GM12891 (cell line): ENCODE data around the gene POU2AF1. TPM values are rescaled to one million over a fixed set of nuclear protein-coding genes. Genes with fewer than 3 reads are reported as not detected.

ENCODE experiments used
- DNase-seq: peaks from one replicate; pipeline ENCODE4 v3.0.0; 2011; ENCODE audit warnings: low spot score; ENCODE audit not compliant: insufficient read length
- FAIRE-seq: peaks from 2 replicates; lab custom pipeline; 2011; peaks lifted over from hg19 to GRCh38; lab: Jason Lieb, UNC
- PAX5 ChIP-seq: IDR thresholded peaks from 2 replicates; pipeline ENCODE4 v1.6.1; 2011; ENCODE audit warnings: low read length, moderate library complexity, mild to moderate bottlenecking; ENCODE audit not compliant: insufficient read depth, severe bottlenecking
- POLR2A ChIP-seq: IDR thresholded peaks from 2 replicates; pipeline ENCODE4 v1.6.1; 2011; ENCODE audit warnings: low read depth, low read length, control low read depth
- POLR2AphosphoS5 ChIP-seq: IDR thresholded peaks from 2 replicates; pipeline ENCODE4 v1.6.1; 2011; ENCODE audit warnings: low read depth, low read length, control low read depth
- POU2F2 ChIP-seq: IDR thresholded peaks from 2 replicates; pipeline ENCODE4 v1.6.1; 2011; ENCODE audit warnings: low read depth, mild to moderate bottlenecking, control low read depth, low read length, moderate library complexity
- SPI1 ChIP-seq: IDR thresholded peaks from 2 replicates; pipeline ENCODE4 v1.6.1; 2011; ENCODE audit warnings: low read depth, low read length, control low read depth
- TAF1 ChIP-seq: IDR thresholded peaks from 2 replicates; pipeline ENCODE4 v1.6.1; 2011; ENCODE audit warnings: low read depth, low read length, control low read depth
- polyA plus RNA-seq: library from polyadenylated mRNA; unstranded; fragments of >200 nt; gene quantifications from one replicate; pipeline ENCODE4 v1.2.1, GENCODE V29; 2012; ENCODE audit warnings: low read depth, missing spikeins, inconsistent platforms; ENCODE audit not compliant: missing spikeins

Gene POU2AF1, protein sequence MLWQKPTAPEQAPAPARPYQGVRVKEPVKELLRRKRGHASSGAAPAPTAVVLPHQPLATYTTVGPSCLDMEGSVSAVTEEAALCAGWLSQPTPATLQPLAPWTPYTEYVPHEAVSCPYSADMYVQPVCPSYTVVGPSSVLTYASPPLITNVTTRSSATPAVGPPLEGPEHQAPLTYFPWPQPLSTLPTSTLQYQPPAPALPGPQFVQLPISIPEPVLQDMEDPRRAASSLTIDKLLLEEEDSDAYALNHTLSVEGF
- polyA plus RNA-seq, result 136 TPM

DNA sequence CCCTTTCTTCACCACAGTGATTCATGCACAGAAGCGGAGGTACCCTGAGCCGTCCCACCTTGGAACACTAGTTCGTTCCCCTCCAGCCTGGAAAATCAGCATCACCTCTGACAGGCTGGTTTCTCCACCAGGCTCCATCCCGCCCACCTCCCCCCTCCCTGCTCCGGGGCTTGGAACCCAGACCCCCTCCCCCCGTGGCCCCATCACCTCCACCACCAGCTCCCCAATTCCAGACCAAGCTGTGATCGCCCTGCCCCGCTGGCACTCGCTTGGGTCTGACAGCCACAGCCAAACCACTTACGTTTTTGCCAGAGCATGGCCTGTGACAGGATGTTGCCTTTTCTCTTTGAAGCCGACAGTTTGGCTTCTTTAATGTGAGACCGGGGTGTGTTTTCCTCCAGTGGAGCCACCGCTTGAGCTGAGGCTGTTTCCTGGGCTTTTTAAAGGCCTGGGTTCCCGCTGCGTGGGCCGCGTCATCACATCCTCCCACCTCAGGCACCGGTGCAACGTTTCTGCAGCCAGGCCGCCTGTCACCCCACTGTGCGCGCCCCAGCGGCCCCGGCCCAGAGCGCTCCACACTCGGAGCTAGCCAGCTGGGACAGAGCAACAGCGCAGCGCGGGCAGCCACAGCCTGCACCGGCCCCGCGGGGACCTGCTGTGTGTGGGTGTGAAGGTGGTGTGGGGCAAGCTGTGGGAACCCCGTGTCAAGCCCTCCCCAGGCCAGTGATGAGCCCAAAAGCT is at the start of gene POU2AF1:
Gene POU2AF1, minus strand, starts transcription at position 415 of the 741 bp plus-strand sequence. Its CDS starts 98 bp downstream, at position 317.
- peak; percentile 96 for FAIRE-seq
- peak; percentile 50 for DNase-seq
- TF ChIP-seq POLR2AphosphoS5, result peak; percentile 87
- no peak for TF ChIP-seq SPI1
- TF ChIP-seq POLR2A, result peak; percentile 80
- TF ChIP-seq PAX5, result no peak
- peak; percentile 74; the same call in 1 of the 2 replicates for TF ChIP-seq POU2F2
- no peak; the same call in none of the 2 replicates for TF ChIP-seq TAF1

DNA sequence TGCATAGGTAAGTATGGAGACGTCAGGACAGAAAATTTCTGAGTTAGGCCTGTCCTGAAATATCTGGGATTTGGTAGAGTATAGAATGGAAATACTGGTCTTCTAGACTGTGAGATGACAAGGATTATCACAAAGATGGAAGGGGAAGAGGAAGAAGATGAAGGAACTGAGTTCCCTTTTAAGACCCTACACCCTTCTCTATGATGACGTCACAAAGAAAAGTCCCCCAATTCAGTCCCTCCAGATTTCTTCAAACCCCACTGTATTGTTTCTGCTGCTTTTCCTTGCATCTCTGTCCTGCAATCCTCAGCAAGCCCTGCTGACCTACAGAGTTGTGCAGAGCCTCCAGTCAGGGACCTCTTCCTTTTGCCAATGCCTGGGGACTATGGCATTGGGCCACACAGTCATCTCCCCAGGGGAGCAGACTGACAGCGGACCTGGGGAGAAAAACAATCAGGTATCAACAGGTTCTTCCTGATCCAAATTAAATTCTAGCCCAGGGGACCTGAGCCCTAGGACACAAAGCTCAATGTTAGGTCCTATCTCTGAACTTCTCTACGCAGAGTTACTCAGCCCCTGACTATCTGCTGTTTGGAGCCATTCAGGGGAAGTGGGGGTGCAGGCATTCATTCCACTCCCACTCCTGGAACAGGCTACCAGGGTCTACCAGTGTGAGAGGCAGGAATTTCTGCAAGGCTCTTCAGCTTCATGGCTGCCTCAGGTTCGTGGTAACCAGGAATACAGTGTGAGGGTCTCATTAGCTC is 49.2 kb upstream of the POU2AF1 start:
- FAIRE-seq, result peak; percentile 52
- TF ChIP-seq POLR2A (no peak), SPI1 (no peak), PAX5 (no peak), POLR2AphosphoS5 (no peak), TAF1 (no peak), POU2F2 (no peak)
- no peak for DNase-seq

DNA sequence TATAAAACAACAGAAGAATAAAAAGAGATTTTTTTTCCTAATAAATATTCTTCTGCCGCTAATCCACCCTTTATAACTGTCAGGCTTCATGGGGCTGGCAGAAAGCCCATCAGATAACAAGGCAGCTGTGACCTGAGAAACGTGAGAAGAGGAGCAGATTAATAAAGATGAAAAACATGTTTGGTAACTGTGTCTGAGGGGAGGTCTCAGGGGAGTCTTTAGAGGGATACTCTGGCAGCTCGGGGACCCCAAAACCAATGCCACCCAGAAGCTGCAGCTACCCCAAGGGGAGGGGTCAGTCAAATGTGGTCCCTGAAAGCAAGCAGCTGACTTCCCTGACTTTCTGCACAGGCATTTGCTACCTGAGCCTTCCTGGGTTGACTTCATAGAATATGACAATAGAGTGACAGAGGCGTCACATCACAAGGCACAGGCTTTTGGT is 48.4 kb upstream of the POU2AF1 start:
- DNase-seq, result no peak
- no peak for TF ChIP-seq POU2F2
- no peak for TF ChIP-seq POLR2AphosphoS5
- TF ChIP-seq TAF1, result no peak
- TF ChIP-seq POLR2A, result no peak
- no peak for TF ChIP-seq PAX5
- TF ChIP-seq SPI1, result no peak
- FAIRE-seq, result peak; percentile 23

DNA sequence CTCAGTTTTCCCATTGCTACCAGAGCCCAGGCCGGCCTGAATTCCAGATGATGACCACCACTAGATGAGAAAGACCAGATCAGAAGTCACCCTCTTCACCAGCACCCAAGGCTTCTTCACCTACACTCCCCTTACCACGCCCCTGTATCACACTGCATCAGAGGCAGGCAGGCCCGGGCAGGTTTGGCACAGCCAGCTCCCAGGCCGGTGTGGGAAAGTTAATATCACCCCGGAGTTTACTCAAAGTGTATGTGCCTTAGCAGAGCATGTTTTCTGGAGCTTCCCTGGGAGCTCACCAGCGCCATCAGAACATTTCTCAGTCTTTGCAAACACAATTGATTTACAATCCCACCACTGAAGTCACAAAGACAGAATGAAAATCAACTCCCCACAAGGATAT is 47.5 kb upstream of the POU2AF1 start:
- FAIRE-seq, result no peak
- no peak for DNase-seq
- TF ChIP-seq POLR2AphosphoS5 (no peak), PAX5 (no peak), TAF1 (no peak), SPI1 (no peak), POLR2A (no peak), POU2F2 (no peak)

DNA sequence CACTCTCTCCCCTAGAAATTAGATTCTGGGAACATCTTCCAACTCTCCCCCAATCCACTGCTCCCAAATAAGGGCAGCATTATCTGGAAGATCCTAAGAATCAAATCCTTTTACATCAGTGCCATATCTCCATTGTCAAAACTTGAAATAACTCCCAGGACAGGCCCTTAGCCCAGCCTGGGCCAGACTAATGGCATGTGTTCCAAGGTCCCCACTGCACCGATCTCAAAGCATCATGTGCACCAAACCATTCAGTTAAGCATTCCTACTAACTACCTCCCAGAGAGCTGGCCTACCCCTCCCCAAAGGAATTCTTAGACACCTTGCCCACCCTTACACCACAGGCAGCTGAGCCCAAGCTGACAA is 44.2 kb upstream of the POU2AF1 start:
- FAIRE-seq, result no peak
- TF ChIP-seq TAF1, result no peak
- no peak for TF ChIP-seq POLR2AphosphoS5
- no peak for DNase-seq

DNA sequence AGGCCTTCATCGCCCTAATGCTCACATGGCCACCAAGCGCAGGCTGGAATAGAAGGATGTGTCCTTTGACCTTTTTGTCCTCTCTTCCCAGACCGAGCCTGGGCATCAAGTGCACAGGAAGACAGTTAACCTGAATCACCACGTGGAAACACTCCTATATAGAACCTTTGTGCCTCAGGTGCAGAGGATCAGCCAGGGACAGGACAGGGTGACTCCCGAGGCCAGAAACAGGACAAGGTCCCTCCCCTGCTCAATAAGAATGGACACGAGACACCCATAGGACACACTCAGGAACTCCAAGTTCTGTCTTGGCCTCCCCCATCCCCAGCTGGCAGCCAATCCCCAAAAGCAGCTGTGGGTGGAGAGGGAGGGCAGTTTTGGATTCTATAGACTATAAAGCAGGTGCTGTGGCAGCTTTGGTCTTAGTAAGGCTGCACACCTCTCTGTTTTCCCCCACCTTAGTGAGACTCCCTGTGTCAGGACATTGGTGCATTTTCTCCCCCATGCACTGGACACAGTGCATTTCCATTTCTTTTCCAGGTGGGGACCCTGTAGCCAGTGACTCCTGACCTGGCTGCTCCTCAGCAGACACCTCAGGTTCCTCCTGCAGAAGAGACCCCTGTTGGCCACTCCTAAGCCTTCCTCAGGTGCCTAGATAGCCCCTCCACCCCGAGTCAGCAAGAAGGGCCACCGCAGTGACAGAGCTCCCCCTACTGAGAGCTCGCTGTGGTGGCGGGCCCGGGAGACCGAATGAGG is 43.6 kb upstream of the POU2AF1 start:
- no peak for DNase-seq
- no peak for TF ChIP-seq PAX5
- no peak for TF ChIP-seq POLR2A
- no peak for TF ChIP-seq POLR2AphosphoS5
- no peak for TF ChIP-seq SPI1
- no peak for TF ChIP-seq POU2F2
- peak; percentile 90 for FAIRE-seq

DNA sequence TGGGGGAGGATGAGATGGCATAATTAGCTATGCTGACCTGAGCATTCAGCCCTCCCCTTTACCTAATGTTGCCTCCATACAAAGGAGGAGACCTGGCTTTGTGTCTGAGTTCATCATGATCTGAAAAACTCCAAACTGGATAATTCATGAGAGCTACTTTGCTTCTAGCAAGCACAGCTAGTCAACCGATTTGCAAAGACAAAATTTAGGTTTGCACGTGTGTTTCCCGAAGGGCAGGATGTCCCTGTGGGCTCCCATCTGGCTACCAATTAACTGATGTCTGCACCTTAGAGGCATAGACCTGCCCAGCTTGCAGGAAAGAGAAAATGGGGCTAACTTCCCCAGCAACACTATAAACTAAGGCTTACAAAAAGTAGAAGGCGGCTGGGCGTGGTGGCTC is 42.2 kb upstream of the POU2AF1 start:
- peak; percentile 20 for FAIRE-seq
- no peak for TF ChIP-seq POU2F2
- no peak for TF ChIP-seq SPI1
- TF ChIP-seq POLR2A, result no peak
- TF ChIP-seq TAF1, result no peak
- TF ChIP-seq PAX5, result no peak
- TF ChIP-seq POLR2AphosphoS5, result no peak
- no peak for DNase-seq

DNA sequence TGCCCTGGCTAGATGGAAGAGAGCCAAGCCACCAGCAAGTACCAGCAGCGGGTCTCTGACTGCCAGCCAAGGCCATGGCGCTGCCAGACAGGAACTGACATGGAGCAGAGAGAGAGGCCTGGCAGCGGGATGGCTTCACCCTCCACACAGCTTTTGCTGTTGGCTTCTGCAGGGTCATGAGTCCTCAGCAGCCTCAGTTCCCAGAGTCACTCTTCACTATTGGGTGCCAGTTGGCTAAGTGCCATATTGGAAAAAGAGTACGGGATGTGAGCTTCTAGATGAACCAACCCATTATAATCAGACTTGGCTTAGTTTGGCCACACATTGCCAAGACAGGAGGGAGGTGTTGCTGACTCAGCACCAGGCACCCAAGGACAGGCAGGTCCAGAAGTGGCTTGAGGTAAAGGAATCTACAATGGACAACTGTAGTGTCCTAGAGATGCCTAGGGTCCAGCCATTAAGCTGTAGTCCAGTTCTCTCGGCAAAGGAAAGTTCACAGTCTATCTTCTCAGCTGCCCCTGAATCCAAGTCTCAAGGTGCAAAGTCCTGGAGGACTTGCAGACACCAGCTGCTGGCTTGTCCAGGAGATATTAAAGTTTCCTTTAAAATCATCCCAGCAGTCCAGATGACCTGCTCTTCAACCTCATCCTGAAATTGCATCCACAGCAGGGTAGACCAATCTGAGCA is 40.7 kb upstream of the POU2AF1 start:
- FAIRE-seq, result no peak

More for the DNA sequence above, 40.7 kb upstream of the POU2AF1 start:
- TF ChIP-seq POLR2A (no peak), TAF1 (no peak), SPI1 (no peak), POLR2AphosphoS5 (no peak), PAX5 (no peak), POU2F2 (no peak)
- no peak for DNase-seq
